ENCODE results near the gene PNKP.
"Not testable (repeated sequence)": the region's sequence is repeated elsewhere in the genome, so short reads cannot be mapped to it uniquely, and the experiment has no call there.

Gene PNKP

DNA sequence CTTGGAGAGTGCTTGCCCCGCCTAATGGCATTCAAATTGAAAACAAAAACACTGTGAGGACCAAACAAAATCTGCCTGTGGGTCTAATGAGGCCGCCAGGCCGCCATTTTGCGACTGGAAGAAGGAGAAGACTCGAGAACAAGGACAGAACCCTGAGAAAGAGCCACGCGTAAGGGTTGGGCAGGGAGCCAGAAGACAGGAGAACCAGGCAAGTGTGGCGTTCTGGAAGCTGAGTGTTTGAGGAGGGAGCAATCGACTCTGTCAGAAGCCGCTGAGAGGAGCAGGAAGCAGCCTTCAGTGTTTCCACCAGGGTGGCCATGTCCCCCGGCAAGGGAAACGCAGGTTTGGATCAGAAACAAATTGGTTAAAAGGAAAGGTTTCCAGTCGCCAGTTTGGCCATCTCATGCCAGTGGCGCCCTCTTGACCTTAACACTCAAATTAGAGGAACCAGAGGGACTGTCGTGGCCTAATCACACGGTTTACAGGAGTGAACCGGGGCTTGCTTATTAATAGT is 26.6 kb downstream of the PNKP start:
- no peak for DNase-seq

GRCh38 chr19:49840321-49840720 is 27.1 kb downstream of the PNKP start:
- DNase-seq, result no peak

DNA sequence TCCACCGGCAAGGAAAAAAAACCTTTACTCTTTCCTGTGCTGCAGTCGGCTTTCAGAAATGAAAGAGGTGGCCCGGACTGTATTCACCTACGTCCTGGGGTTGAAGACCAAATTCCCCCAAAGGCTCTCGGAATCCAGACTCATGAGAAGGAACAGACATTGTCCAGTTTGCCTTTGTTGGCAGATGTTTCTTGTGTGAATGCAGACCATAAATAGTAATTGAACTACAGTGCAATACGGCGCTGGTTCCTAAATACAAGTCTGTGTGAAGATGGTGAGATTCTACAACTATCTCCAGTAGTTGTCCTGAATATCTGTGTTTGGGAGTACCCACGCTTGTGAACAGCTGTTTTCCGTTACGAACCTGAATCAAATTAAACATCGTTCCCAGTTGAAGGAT is 27.7 kb downstream of the PNKP start:
- no peak for DNase-seq

DNA sequence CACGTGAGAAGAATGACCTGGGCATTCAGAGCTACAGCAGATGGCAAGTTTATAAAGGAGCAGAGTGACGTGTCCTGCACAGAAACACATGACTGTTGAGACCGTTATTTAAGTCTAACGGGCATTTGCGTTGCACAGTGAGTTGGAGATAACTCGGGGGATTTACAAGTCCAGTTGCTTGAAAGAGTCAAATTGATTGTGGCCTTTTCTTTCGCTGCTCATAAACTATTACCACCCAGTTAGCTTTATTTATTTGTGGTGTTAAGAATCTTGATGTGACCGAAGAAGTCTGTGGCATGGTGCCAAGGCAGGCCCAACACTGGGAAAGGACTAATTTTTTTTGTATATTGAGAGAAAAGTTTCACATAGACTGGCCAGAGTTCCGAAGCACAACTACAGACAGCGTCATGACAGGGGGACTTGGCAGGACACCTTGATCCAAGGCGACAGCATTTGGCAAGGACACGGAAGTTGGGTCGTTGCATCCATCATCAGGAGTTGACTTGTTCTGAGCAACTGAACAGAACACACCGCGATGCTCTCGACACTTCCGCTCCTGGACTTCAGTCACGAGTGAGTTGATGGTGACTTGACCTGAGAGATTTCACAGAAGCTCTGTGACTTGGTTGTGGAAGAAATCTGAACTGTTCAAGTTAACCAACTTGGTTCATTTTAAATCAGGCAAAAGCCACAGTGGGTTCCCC is 28.3 kb downstream of the PNKP start:
- no peak for DNase-seq

DNA sequence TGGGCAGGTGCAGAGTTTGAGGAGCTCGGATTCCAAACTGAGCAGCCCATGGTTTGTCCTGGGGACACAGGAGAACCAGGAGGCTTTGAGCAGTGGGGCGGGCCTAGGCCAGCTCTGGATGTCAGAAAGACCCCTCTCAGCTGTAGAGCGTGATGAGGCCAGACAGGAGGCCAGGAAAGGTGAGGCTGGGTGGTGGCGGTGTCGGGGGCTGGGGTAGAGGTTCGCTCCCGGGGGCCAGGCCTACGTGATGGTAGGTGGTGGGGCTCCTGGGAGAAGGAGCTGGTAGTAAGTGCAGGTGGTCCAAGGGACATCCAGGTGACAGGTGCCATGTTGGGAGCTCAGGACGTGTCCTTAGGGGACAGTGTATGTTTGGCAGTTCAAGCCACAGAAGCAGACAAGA is 30.0 kb downstream of the PNKP start:
- DNase-seq, result no peak

DNA sequence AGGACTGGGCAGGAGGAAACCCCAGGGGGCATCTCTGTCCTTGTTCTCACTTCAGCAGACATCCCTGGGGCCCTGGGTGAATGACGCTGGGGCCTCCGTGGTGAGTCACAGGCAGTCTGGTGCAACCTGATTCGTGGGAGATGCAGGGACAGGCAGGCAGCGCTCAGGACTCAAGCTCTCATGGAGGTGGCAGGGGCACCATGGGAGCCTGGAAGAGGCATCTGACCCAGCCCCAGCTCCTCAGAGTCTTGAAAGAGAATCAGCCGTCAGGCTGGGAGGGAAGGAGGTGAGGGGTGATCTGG is 30.4 kb downstream of the PNKP start:
- DNase-seq, result no peak

GRCh38 chr19:49836176-49837008 is 31.0 kb downstream of the PNKP start:
- DNase-seq, result no peak

DNA sequence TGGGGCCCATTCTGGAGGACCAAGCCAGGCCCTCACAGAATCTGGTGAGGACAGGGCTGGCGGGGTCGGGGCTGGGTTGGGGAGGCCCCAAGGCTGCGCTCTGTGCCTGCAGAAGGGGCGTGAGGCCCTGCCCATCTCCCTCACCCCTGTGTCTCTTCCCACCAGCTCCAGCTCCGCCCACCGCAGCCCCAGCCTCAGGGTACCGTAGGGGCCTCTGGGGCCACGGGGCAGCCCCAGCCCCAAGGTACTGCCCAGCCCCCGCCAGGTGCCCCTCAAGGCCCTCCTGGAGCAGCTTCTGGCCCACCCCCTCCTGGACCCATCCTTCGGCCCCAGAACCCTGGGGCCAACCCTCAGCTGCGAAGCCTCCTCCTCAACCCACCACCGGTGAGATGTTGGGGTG is 31.8 kb downstream of the PNKP start:
- DNase-seq, result no peak

GRCh38 chr19:49833599-49833998 is 33.8 kb downstream of the PNKP start:
- no peak for DNase-seq

- no peak for DNase-seq
Measured at GRCh38 chr19:49832556-49832955, 34.8 kb downstream of the PNKP start.

DNA sequence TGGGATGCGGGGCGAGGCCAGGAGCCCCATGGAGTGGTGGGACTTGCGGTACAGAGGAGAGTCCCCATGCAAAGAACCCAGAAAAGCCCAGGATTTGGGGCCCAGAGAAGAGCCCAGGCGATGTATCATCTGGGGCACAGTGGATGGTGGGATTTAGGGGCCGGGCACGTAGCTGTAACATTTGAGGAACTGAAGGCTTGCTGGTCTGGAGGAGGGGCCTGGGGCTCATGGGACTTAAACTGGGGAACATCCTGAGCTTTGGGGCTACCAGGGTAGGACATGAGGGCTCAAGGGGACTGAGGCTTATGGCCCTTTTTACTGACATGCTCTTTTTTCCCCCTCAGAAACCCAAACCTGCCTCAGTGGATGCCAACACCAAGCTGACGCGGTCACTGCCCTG is 35.8 kb downstream of the PNKP start:
- DNase-seq, result no peak

GRCh38 chr19:49830766-49831165 is 36.6 kb downstream of the PNKP start:
- no peak for DNase-seq

GRCh38 chr19:49829721-49830120 is 37.7 kb downstream of the PNKP start:
- DNase-seq, result no peak

DNA sequence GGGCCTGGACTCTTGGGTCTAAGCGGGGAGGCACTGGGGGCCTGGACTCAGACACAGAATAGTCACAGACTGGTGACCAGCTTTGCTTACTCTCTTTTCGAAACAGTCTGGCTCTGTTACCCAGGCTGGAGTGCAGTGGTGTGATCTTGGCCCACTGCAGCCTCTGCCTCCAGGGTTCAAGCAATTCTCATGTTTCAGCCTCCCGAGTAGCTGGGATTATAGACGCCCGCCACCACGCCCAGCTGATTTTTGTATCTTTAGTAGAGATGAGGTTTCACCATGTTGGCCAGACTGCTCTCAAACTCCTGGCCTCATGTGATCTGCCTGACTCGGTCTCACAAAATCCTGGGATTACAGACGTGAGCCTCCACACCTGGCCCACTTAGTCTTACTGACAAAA is 38.2 kb downstream of the PNKP start:
- DNase-seq, result no peak

- no peak for DNase-seq
Measured at GRCh38 chr19:49827034-49827433, 40.3 kb downstream of the PNKP start.

DNA sequence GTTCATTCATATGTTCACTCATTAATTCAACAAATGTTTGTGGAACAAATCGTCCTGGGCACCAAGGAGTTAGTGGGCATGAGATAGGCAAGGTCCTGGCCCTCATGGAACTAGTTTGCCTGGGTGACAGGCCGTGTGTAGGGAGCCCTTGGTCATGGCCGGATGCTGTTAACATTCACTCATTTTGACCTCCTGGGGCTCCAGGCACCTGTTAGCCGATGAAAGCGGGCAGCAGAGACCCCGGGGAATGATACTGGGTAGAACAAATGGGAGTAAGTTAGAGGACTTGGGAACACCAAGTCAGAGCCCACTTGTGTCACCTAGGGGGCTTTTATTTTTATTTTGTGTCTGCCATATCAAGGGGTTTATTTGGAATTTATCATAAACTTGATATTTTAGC is 42.7 kb downstream of the PNKP start:
- no peak for DNase-seq

DNA sequence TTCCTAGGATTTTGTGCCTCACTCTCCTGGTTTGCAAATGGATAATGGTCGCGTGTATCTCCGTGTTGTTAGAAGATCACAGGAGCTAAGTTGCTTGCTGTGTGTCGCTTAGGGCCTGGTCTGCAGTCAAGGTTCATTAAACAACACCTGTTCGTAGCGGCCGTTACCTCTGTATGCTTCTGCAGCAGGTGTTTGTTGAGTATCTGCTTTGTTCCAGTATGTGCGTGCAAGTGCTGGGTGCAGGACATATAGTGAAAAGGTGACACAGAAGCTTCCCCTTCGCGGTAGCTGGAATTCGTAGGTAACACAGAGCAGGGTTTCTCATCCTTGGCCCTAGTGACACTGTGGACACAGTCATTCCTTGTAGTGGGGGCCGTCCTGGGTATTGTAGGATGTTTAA is 43.9 kb downstream of the PNKP start:
- no peak for DNase-seq

GRCh38 chr19:49820125-49820524 is 47.3 kb downstream of the PNKP start:
- DNase-seq, result no peak

DNA sequence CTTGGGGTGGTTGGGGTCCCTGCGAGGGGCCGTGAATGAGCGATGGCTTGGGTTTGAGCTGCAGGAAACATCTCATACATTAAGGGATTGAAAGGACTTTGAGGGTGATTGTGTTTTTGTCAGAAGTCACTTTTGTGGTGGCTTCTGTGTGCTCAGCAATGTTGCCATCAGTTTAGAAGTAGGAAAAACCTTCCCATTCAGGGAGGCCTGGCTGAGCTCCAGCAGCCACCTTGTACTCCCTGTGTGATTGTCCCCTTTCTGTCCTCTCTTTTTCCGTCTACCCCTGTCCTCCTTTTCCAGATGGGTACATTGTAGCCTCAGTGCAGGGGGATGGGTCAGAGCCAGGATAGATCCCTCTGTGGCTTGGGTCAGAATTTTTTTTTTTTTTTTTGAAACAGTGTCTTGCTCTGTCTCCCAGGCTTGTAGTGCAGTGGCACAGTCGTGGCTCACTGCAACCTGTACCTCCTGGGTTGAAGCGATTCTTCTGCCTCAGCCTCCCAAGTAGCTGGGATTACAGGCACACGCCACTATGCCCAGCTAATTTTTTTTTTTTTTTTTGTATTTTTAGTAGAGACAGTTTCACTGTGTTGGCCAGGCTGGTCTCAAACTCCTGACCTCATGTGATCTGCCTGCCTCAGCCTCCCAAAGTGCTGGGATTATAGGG is 47.8 kb downstream of the PNKP start:
- DNase-seq, result not testable (repeated sequence)

GRCh38 chr19:49818649-49819370 is 48.6 kb downstream of the PNKP start:
- DNase-seq, result no peak

- peak; percentile 84 for DNase-seq
Measured at GRCh38 chr19:49817964-49818648, 49.3 kb downstream of the PNKP start, which contains the start of gene MED25. Gene MED25 (plus strand): TSS chr19:49818289. CDS start chr19:49818342, 53 bp downstream.

DNA sequence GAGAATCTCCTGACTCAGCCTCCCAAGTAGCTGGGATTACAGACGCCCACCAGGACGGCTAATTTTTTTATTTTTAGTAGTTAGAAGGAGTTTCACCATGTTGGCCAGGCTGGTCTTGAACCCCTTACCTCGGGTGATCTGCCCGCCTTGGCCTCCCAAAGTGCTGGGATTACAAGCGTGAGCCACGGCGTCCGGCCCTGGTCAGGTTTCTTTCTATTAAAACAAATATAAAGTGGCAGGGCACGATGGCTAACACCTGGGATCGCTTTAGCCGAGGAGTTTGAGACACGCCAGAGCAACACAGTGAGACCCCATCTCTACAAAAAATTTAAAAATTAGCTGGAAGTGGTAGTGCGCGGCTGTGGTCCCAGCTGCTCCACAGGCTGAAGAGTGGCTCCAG is 50.8 kb downstream of the PNKP start:
- no peak for DNase-seq

All from effector CD8-positive, alpha-beta T cell (primary cell).